ENCODE data around the gene SPPL2A. TPM values are rescaled to one million over a fixed set of nuclear protein-coding genes. Genes with fewer than 3 reads are reported as not detected.

SPPL2A gene
- total RNA-seq, 2 experiments from 2014 or later, result 72.3 to 74.1 TPM

DNA sequence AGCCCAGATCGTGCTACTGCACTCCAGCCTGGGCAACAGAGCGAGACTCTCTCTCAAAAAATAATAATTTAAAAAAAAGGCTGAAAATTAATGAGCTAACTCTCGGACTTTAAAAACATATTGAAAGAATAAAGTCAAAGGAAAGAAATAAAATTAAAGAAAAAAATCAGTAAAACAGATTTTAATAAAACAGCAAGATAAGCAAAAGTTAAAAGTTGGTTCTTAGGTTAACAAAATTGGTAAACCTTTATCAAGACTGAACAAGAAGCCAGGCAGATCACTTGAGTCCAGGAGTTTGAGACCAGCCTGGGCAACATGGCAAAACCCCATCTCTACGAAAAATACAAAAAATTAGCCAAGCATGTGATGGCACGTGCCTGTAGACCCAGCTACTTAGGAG is 99.6 kb downstream of the SPPL2A start:
- Mint-ChIP-seq H3K27ac (no peak overlapping the region), H3K9me3 (no peaks in the 10 kb centered on the region), H3K27me3 (no peaks in the 10 kb centered on the region), H3K4me1 (peaks cover 3% of the 10 kb centered on the region), H3K36me3 (peaks cover 23% of the 10 kb centered on the region), H3K4me3 (no peak overlapping the region)
- ATAC-seq (ENCODE audit: low read depth), result no peak
- POLR2A ChIA-PET, result interaction anchor here (0.6 kb wide), 1 partner anchor 149 kb away, joined by 3 read pairs; no protein-coding TSS in a partner anchor
- no peak for DNase-seq

DNA sequence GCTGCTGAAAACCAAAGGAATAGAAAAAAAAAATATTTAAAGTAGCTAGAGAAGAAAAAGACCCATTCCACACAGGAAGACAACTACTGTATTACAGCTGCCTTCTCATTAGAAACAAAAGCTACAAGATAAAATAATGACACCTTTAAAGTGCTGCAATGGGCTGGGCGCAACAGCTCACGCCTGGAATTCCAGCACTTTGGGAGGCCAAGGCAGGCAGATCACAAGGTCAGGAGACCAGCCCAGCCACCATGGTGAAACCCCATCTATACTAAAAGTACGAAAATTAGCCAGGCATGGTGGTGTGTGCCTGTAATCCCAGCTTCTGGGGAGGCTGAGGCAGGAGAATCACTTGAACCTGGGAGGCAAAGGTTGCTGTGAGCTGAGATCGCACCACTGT is 110.0 kb downstream of the SPPL2A start:
- POLR2A ChIA-PET, result interaction anchor here (0.6 to 0.7 kb wide), 2 partner anchors 111 to 227 kb away, joined by 3 to 5 read pairs; no protein-coding TSS in a partner anchor
- no peak overlapping the region for H3K27ac Mint-ChIP-seq

GRCh38 chr15:50653156-50653743 is 112.3 kb downstream of the SPPL2A start:
- POLR2A ChIA-PET, result no interaction called here
- H3K27me3 Mint-ChIP-seq, result no peaks in the 10 kb centered on the region
- no peaks in the 10 kb centered on the region for H3K9me3 Mint-ChIP-seq
- H3K27ac Mint-ChIP-seq, result no peak overlapping the region
- ATAC-seq (ENCODE audit: low read depth) (no peak), DNase-seq (no peak)
- H3K4me1 Mint-ChIP-seq, result no peaks in the 10 kb centered on the region
- no peak overlapping the region for H3K4me3 Mint-ChIP-seq
- H3K36me3 Mint-ChIP-seq, result peaks cover 32% of the 10 kb centered on the region

More for the DNA sequence above, 110.0 kb downstream of the SPPL2A start:
- no peaks in the 10 kb centered on the region for H3K9me3 Mint-ChIP-seq
- no peak for ATAC-seq (ENCODE audit: low read depth)
- H3K27me3 Mint-ChIP-seq, result no peaks in the 10 kb centered on the region
- H3K4me1 Mint-ChIP-seq, result peaks cover under 1% of the 10 kb centered on the region
- peaks cover 36% of the 10 kb centered on the region for H3K36me3 Mint-ChIP-seq
- H3K4me3 Mint-ChIP-seq, result no peak overlapping the region
- no peak for DNase-seq

GRCh38 chr15:50652671-50653070 is 112.8 kb downstream of the SPPL2A start:
- POLR2A ChIA-PET, result interaction anchor here (0.6 to 0.7 kb wide), 2 partner anchors 229 to 296 kb away, joined by 3 to 5 read pairs; partner anchors contain the start of gene USP8
- no peaks in the 10 kb centered on the region for H3K27me3 Mint-ChIP-seq
- ATAC-seq (ENCODE audit: low read depth) (no peak), DNase-seq (no peak)
- H3K27ac Mint-ChIP-seq, result no peak overlapping the region
- H3K36me3 Mint-ChIP-seq, result peaks cover 30% of the 10 kb centered on the region
- H3K4me3 Mint-ChIP-seq, result no peak overlapping the region
- H3K4me1 Mint-ChIP-seq, result no peaks in the 10 kb centered on the region
- H3K9me3 Mint-ChIP-seq, result no peaks in the 10 kb centered on the region

Other genes with a start within 250 kb of the SPPL2A start
- under 1 TPM in 1 of 2 experiments, not detected in 1; 0.54 TPM for gene USP50, start 219.0 kb downstream of the SPPL2A start, total RNA-seq
- 10 to 100 TPM; 47.0 to 51.5 TPM for gene TRPM7, start 78.9 kb downstream of the SPPL2A start, total RNA-seq
- gene AP4E1, start 143.0 kb upstream of the SPPL2A start, total RNA-seq, result 10 to 100 TPM; 16.5 to 18.8 TPM

All from activated naive CD8-positive, alpha-beta T cell treated with anti-CD3 and anti-CD28 coated beads, Interleukin-2, amount 10 ng/mL, durations not matched to agents 7 days and 5 days (primary cell).